Thoracic aorta (tissue), 2 donors: ENCODE results near the gene CDH23. TPM values are rescaled to one million over a fixed set of nuclear protein-coding genes. Genes with fewer than 3 reads are reported as not detected.

Source experiments
- ATAC-seq: fragments of 150-250 bp; one replicate; pipeline ENCODE4 v1.8.0; 2017; ENCODE audit warnings: low read depth; ENCODE audit not compliant: insufficient number of reproducible peaks, low FRiP score
- DNase-seq: peaks from one replicate; pipeline ENCODE4 v3.0.0-alpha.2; 2020; ENCODE audit warnings: low spot score
- H3K27ac ChIP-seq, 2 donors: fragments of 200-600 bp; sonication (generic); 1 replicate in 1 of 2; 2 replicates in 1 of 2; pipeline ENCODE4 v1.5.1; 2016; ENCODE audit warnings: mild to moderate bottlenecking in 2 of 2, moderate library complexity in 2 of 2
- H3K27me3 ChIP-seq: fragments of 200-600 bp; sonication (generic); replicated peaks from 2 replicates; pipeline ENCODE4 v1.6.0; 2016; ENCODE audit warnings: mild to moderate bottlenecking; ENCODE audit not compliant: insufficient read depth
- H3K36me3 ChIP-seq: fragments of 200-600 bp; sonication (generic); one replicate; pipeline ENCODE4 v1.5.1; 2016
- H3K4me1 ChIP-seq, 2 donors: fragments of 200-600 bp; sonication (generic); 1 replicate in 1 of 2; 2 replicates in 1 of 2; pipeline versions ENCODE4 v1.5.1 to v1.6.0; 2016; ENCODE audit warnings: low read depth in 2 of 2, mild to moderate bottlenecking in 1 of 2; ENCODE audit not compliant: control insufficient read depth in 1 of 2
- H3K4me3 ChIP-seq: fragments of 200-600 bp; sonication (generic); 2 replicates; pipeline ENCODE4 v1.5.1; 2016; ENCODE audit warnings: mild to moderate bottlenecking
- H3K9me3 ChIP-seq: fragments of 200-600 bp; sonication (generic); 2 replicates; pipeline ENCODE4 v1.5.1; 2016
- CTCF ChIP-seq: fragments of 200-600 bp; sonication (generic); IDR thresholded peaks from one replicate; pipeline ENCODE4 v1.5.1; 2019; ENCODE audit warnings: antibody characterized with exemption
- total RNA-seq, 2 donors: library from RNA; depleted of rRNA; stranded (reverse); fragments of >200 nt; gene quantifications; one replicate each; pipeline versions ENCODE4 v1.1.0 to v1.2.3, GENCODE V29; 2016

CDH23 gene
- total RNA-seq, 2 donors from 2014 or later: 10.6 to 10.8 TPM

GRCh38 chr10:71629131-71629530, 232.4 kb downstream of the CDH23 start:
- DNase-seq (no peak), ATAC-seq (no peak)
- Histone ChIP-seq H3K27me3 (no peaks in the 10 kb centered on the region), H3K27ac (no peak overlapping the region), H3K9me3 (no peaks in the 10 kb centered on the region), H3K36me3 (no peaks in the 10 kb centered on the region), H3K4me3 (no peak overlapping the region), H3K4me1 (no peaks in the 10 kb centered on the region)
- TF ChIP-seq CTCF: no peak

GRCh38 chr10:71630168-71630567, 233.4 kb downstream of the CDH23 start:
- Histone ChIP-seq H3K9me3 (no peaks in the 10 kb centered on the region), H3K4me1 (no peaks in the 10 kb centered on the region), H3K27me3 (no peaks in the 10 kb centered on the region), H3K27ac (no peak overlapping the region), H3K4me3 (no peak overlapping the region), H3K36me3 (no peaks in the 10 kb centered on the region)
- ATAC-seq: no peak
- TF ChIP-seq CTCF: no peak
- no peak for DNase-seq

GRCh38 chr10:71631007-71631861, 234.5 kb downstream of the CDH23 start:
- no peak for TF ChIP-seq CTCF
- Histone ChIP-seq H3K27ac (no peak overlapping the region), H3K9me3 (no peaks in the 10 kb centered on the region), H3K27me3 (no peaks in the 10 kb centered on the region), H3K4me3 (no peak overlapping the region), H3K36me3 (no peaks in the 10 kb centered on the region), H3K4me1 (no peaks in the 10 kb centered on the region)
- DNase-seq (no peak), ATAC-seq (no peak)

GRCh38 chr10:71632200-71632820, 235.6 kb downstream of the CDH23 start:
- no peaks in the 10 kb centered on the region for H3K36me3 ChIP-seq
- no peaks in the 10 kb centered on the region for H3K4me1 ChIP-seq
- ATAC-seq (no peak), DNase-seq (no peak)
- no peak overlapping the region for H3K27ac ChIP-seq
- H3K27me3 ChIP-seq: no peaks in the 10 kb centered on the region
- no peak overlapping the region for H3K4me3 ChIP-seq
- no peak for TF ChIP-seq CTCF
- H3K9me3 ChIP-seq: no peaks in the 10 kb centered on the region

- Histone ChIP-seq H3K4me1 (no peaks in the 10 kb centered on the region), H3K27me3 (no peaks in the 10 kb centered on the region), H3K27ac (no peak overlapping the region), H3K9me3 (no peaks in the 10 kb centered on the region), H3K4me3 (no peak overlapping the region), H3K36me3 (no peaks in the 10 kb centered on the region)
- ATAC-seq (no peak), DNase-seq (no peak)
- no peak for TF ChIP-seq CTCF
These were observed 236.3 kb downstream of the CDH23 start for GRCh38 chr10:71632896-71633600.
